Activated CD4-positive, alpha-beta T cell treated with anti-CD3 and anti-CD28 coated beads, Interleukin-2, amount 10 ng/mL, durations not matched to agents 24 days and 14 days (primary cell): ENCODE data around the gene NARS2. TPM values are rescaled to one million over a fixed set of nuclear protein-coding genes. Genes with fewer than 3 reads are reported as not detected.
"Not testable (repeated sequence)": the region's sequence is repeated elsewhere in the genome, so short reads cannot be mapped to it uniquely, and the experiment has no call there.

Experiments used
- DNase-seq: peaks from one replicate; pipeline ENCODE4 v3.0.0; 2022
- H3K27ac Mint-ChIP-seq: one replicate; pipeline ENCODE4 v1.8.0; 2022; ENCODE audit warnings: mild to moderate bottlenecking, mixed read lengths
- H3K27me3 Mint-ChIP-seq: one replicate; pipeline ENCODE4 v1.8.0; 2022; ENCODE audit warnings: mixed read lengths
- H3K36me3 Mint-ChIP-seq: one replicate; pipeline ENCODE4 v1.8.0; 2022; ENCODE audit warnings: low read depth, mild to moderate bottlenecking, mixed read lengths
- H3K4me1 Mint-ChIP-seq: one replicate; pipeline ENCODE4 v1.8.0; 2021; ENCODE audit warnings: mixed read lengths
- H3K4me3 Mint-ChIP-seq: one replicate; pipeline ENCODE4 v1.8.0; 2022; ENCODE audit warnings: mild to moderate bottlenecking, moderate library complexity, mixed read lengths
- H3K9me3 Mint-ChIP-seq: one replicate; pipeline ENCODE4 v1.8.0; 2021; ENCODE audit warnings: mixed read lengths
- intact Hi-C: fragments of 100-400 bp; cut with micrococcal nuclease; formaldehyde crosslinking; loops from one replicate; pipeline ENCODE4 v1.15.1; 2023
- total RNA-seq: library from RNA; stranded (reverse); gene quantifications from 2 replicates; pipeline ENCODE4 v1.2.3, GENCODE V29; 2022

The NARS2 gene
- total RNA-seq, 1 donor from 2014 or later, result 38.0 TPM

DNA sequence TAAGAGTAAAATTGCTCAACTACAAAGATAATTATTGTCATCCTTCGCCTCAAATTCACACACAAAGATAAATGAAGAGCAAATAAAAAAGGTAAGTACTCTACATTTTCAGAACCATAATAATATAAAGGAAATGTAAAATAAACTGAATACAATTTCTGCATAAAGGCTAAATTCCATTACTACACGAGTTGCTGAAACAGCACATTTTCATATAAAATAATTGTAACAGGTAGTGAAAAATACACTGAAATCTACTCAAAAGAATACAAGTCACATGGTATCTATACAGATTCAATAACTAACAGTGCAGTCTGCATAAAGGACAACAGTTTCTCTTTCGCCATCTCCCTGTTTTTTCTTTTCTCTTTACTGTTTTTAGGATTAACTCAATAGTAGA lies 102.3 kb downstream of the NARS2 start:
- no peak for DNase-seq
- Mint-ChIP-seq H3K4me3 (no peak overlapping the region), H3K9me3 (peaks cover 6% of the 10 kb centered on the region), H3K36me3 (peaks cover 26% of the 10 kb centered on the region), H3K27ac (no peak overlapping the region), H3K4me1 (peaks cover 9% of the 10 kb centered on the region), H3K27me3 (no peaks in the 10 kb centered on the region)
- intact Hi-C loops, result no loop called here

DNA sequence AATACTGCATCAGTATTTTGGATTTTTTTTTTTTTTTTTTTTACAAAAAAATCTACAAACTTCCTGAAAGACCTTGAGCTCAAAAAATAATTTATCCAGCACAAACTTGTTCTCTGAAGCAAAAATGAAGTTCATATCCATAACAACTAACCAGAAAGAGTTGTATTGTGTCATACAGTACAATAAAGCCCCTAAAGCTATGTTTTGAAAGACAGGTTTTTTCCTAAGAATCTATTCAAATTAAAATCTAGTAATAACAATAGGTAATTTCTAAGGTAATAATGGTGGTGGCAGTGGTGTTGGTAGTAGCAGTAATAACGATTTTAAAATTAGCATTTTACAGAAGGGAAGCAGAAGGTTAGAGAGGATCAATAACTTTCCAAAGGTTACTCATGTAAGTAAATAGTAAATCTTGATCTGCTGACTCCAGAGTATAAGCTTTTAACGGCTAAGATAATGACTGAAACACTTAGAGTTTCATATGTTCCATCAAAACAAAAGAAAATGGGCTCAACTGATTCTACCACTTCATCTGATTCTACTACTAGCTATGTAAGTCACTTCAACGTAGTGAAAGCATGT lies 103.7 kb downstream of the NARS2 start:
- Mint-ChIP-seq H3K27me3 (no peaks in the 10 kb centered on the region), H3K27ac (no peak overlapping the region), H3K4me3 (no peak overlapping the region), H3K4me1 (peaks cover 13% of the 10 kb centered on the region), H3K36me3 (peaks cover 19% of the 10 kb centered on the region), H3K9me3 (no peaks in the 10 kb centered on the region)
- intact Hi-C loops, result no loop called here
- DNase-seq, result no peak

DNA sequence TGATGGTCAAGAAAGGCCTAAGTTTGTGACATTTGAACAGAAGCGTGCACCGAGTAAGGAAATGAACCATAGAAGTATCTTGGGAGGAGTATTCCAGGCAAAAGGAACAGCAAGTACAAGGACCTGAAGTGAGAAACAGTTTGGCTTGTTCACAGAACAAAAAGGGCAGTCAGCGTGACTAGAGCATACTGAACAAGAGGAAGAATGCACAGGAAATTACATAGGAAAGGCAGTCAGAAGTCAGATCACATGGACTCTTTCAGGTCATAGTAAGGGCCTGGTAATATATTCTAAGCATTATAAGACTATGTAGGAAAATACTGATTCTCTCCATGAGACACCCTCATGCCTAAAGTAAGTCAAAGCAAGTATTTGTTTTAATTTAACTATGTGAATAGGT lies 104.8 kb downstream of the NARS2 start:
- intact Hi-C loops, result no loop called here
- Mint-ChIP-seq H3K27ac (no peak overlapping the region), H3K4me3 (no peak overlapping the region), H3K36me3 (peaks cover 22% of the 10 kb centered on the region), H3K27me3 (no peaks in the 10 kb centered on the region), H3K9me3 (no peaks in the 10 kb centered on the region), H3K4me1 (peaks cover 21% of the 10 kb centered on the region)
- DNase-seq, result no peak

DNA sequence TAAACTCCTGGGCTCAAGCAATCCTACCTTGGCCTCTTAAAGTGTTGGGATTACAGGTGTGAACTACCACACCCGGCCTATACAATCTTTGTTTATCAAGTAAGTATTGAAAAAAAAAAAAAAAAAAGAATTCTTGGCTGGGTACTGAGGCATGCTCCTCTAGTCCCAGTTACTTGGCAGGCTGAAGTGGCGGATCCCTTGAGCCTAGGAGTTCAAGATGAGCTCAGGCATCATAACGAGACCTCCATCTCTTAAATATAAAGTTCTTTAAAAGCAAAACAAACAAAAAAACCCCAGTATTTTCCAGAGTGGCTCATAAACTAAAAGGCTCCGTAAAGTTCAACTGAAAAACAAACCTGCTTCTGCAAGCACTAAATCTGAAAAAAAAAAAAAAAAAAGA lies 106.7 kb downstream of the NARS2 start:
- Mint-ChIP-seq H3K27me3 (no peaks in the 10 kb centered on the region), H3K27ac (no peak overlapping the region), H3K4me1 (peaks cover 31% of the 10 kb centered on the region), H3K4me3 (no peak overlapping the region), H3K9me3 (no peaks in the 10 kb centered on the region), H3K36me3 (peaks cover 27% of the 10 kb centered on the region)
- intact Hi-C loops, result no loop called here
- no peak for DNase-seq

DNA sequence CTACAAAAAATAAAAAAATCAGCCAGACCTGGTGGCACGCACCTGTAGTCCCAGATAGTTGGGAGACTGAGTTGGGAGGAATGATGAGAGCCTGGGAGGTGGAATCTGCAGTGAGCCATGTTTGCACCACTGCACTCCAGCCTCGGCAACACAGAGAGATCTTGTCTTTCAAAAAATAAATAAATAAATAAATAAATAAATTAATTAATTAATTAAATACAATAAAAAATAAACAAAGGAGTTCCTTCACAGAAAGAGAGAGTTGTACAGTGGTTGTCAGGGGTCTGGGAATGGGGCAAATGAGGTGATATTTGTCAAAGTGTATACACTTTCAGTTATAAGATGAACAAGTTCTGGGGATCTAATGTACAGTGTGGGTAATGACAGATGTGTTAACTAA lies 107.3 kb downstream of the NARS2 start:
- intact Hi-C loops, result no loop called here
- Mint-ChIP-seq H3K36me3 (peaks cover 27% of the 10 kb centered on the region), H3K4me1 (peaks cover 30% of the 10 kb centered on the region), H3K27me3 (no peaks in the 10 kb centered on the region), H3K27ac (no peak overlapping the region), H3K9me3 (no peaks in the 10 kb centered on the region), H3K4me3 (no peak overlapping the region)
- DNase-seq, result no peak

DNA sequence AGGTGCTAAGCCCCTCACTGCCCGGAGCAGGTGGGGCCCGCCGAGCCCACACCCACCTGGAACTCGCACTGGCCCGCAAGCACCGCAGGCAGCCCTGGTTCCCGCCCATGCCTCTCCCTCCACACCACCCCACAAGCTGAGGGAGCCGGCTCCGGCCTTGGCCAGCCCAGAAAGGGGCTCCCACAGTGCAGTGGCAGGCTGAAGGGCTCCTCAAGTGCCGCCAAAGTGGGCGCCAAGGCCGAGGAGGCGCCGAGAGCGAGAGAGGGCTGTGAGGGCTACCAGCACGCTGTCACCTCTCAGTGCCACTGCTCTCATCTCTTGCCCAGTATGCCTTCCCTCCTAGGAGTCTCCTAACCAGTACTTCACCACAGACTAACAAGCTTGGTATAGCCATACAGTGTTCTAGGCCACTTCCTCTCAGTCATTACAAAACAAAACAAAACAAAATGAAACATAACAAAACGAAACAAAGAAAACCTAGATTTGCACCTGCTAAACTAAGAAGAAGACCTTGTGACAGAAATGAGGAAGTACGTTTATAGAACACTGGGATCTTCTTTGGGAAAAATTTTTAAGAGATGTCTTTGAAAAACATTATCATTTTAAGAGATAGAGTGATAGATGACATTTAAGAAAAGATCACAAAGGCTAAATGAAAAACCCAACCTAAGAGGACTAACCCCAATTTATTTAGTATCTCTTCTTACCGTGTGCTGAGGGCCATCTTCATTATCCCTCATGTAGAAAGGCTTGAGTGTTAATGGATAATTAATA lies 109.3 kb downstream of the NARS2 start:
- Mint-ChIP-seq H3K36me3 (peaks cover 40% of the 10 kb centered on the region), H3K9me3 (no peaks in the 10 kb centered on the region), H3K4me1 (peaks cover 40% of the 10 kb centered on the region), H3K27me3 (no peaks in the 10 kb centered on the region), H3K27ac (peak overlapping the region; percentile 80), H3K4me3 (peak overlapping the region; percentile 59)
- intact Hi-C loops, result loop anchor here (1.0 to 2.0 kb wide), 5 partner anchors 12 to 238 kb away; no protein-coding TSS in a partner anchor
- peak; percentile 88 for DNase-seq

DNA sequence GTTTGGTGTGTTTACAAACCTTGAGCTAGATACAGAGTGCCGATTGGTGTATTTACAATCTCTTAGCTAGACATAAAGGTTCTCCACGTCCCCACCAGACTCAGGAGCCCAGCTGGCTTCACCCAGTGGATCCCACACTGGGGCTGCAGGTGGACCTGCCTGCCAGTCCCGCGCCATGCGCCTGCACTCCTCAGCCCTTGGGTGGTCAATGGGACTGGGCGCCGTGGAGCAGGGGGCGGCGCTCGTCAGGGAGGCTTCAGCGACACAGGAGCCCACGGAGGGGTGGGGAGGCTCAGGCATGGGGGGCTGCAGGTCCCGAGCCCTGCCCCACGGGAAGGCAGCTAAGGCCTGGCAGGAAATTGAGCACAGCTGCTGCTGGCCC lies 109.9 kb downstream of the NARS2 start:
- H3K27ac Mint-ChIP-seq, result peak overlapping the region; percentile 73
- intact Hi-C loops, result loop anchor here (1.0 to 2.0 kb wide), 5 partner anchors 11 to 237 kb away; no protein-coding TSS in a partner anchor
- peaks cover 43% of the 10 kb centered on the region for H3K36me3 Mint-ChIP-seq
- not testable (repeated sequence) for H3K27me3 Mint-ChIP-seq, H3K9me3 Mint-ChIP-seq, H3K4me3 Mint-ChIP-seq
- peaks cover 43% of the 10 kb centered on the region for H3K4me1 Mint-ChIP-seq
- DNase-seq, result peak; percentile 57

DNA sequence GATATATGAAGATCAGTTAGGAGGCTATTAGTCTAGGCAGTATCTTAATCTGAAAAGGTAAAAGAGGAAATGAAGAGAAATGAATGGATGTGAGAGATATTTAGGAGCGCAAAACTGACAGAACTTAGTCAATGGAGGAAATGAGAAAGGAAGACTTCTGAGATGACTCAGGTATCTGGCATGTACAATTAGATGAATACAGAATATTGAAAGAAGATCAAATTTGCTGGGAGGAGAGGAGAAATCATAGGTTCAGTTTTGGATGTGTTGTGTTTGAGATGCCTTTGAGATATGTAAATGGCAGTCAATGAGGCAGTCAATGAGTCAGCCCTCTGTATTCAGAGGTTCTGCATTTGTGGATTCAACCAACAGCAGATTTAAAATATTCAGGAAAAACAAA lies 114.2 kb downstream of the NARS2 start:
- peaks cover 55% of the 10 kb centered on the region for H3K36me3 Mint-ChIP-seq
- peaks cover 34% of the 10 kb centered on the region for H3K4me1 Mint-ChIP-seq
- intact Hi-C loops, result no loop called here
- no peaks in the 10 kb centered on the region for H3K27me3 Mint-ChIP-seq
- no peak overlapping the region for H3K4me3 Mint-ChIP-seq
- no peak overlapping the region for H3K27ac Mint-ChIP-seq
- H3K9me3 Mint-ChIP-seq, result peaks cover 6% of the 10 kb centered on the region
- no peak for DNase-seq

DNA sequence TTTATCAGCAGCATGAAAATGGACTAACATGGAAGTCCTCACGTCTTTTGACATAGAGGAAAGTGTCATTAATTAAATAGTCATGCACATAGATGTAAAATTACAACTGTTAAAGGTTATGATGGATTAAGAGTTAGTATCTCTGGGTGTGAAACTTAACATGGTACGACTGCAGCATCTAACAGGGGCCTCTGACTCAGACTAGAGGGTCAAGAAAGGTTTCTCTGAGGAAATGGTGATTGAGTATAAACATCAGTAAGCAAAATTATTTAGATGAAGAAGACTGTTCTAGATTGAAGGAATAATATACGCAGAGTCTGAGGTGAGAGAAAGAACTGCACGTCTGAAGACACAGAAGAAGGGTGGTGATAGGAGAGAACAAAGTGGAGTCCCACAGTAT lies 114.9 kb downstream of the NARS2 start:
- Mint-ChIP-seq H3K9me3 (peaks cover 6% of the 10 kb centered on the region), H3K27ac (no peak overlapping the region), H3K36me3 (peaks cover 57% of the 10 kb centered on the region), H3K4me3 (no peak overlapping the region), H3K4me1 (peaks cover 32% of the 10 kb centered on the region), H3K27me3 (no peaks in the 10 kb centered on the region)
- intact Hi-C loops, result no loop called here
- no peak for DNase-seq

DNA sequence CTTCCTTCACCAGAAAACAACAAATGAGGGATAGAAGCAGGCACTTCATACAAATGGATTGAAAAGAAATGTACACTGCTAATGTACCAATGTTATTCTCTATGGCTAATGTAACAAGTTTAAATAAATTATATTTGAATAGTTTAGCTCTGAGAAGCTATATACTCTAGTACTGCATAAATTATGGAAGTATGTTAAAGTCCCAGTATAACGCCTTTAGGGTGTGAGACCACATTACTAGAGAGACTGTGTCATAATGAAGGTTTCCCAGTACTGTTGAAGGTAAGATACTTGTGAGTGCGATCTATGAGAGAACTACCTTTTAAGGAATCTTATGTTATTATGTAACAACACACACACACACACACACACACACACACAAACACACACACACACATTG lies 117.2 kb downstream of the NARS2 start:
- Mint-ChIP-seq H3K36me3 (peaks cover 51% of the 10 kb centered on the region), H3K4me3 (no peak overlapping the region), H3K27me3 (no peaks in the 10 kb centered on the region), H3K9me3 (peaks cover 6% of the 10 kb centered on the region), H3K4me1 (peaks cover 35% of the 10 kb centered on the region), H3K27ac (no peak overlapping the region)
- DNase-seq, result no peak
- intact Hi-C loops, result no loop called here

DNA sequence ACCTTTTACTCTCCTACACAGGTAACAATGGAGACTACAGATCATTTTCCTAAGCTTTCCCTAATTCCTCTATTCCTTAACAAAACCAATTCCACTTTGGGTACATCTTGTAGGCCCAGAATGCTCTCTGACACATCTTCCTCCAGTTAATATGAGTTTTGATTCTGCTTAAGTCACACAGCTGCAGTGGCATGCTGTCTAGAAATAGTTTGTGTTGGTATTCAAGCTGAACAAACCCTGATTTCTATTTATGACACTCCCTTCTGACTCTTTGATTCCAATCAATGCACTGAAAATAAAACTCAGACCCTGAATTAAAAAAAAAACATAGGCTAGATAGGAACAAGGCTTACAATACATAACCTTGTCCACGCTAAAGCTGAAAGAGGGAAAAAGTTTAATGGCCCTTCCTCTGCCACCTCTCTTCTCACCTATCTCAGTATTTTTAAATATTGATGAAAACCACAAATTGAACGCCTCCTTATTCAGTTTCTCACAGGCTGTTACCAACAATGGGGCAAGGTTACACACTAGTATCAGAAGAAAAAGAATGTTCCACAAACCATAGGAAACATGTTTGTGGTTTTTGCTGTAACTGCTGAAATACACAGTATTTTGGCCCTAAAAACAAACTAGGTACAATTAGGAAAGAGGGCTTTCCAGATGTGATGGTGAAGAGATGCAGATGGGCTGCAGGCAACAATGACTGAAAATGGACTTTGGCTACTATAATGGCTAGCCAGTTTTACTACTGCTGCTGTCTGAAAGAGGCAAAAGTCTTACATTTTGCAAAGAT lies 121.3 kb downstream of the NARS2 start:
- DNase-seq, result peak; percentile 62
- intact Hi-C loops, result loop anchor here (1.0 kb wide), 1 partner anchor 12 kb away; no protein-coding TSS in a partner anchor
- no peaks in the 10 kb centered on the region for H3K27me3 Mint-ChIP-seq
- peaks cover 30% of the 10 kb centered on the region for H3K36me3 Mint-ChIP-seq
- H3K9me3 Mint-ChIP-seq, result no peaks in the 10 kb centered on the region
- H3K4me3 Mint-ChIP-seq, result peak overlapping the region; percentile 32
- H3K4me1 Mint-ChIP-seq, result peaks cover 23% of the 10 kb centered on the region
- peak overlapping the region; percentile 73 for H3K27ac Mint-ChIP-seq

DNA sequence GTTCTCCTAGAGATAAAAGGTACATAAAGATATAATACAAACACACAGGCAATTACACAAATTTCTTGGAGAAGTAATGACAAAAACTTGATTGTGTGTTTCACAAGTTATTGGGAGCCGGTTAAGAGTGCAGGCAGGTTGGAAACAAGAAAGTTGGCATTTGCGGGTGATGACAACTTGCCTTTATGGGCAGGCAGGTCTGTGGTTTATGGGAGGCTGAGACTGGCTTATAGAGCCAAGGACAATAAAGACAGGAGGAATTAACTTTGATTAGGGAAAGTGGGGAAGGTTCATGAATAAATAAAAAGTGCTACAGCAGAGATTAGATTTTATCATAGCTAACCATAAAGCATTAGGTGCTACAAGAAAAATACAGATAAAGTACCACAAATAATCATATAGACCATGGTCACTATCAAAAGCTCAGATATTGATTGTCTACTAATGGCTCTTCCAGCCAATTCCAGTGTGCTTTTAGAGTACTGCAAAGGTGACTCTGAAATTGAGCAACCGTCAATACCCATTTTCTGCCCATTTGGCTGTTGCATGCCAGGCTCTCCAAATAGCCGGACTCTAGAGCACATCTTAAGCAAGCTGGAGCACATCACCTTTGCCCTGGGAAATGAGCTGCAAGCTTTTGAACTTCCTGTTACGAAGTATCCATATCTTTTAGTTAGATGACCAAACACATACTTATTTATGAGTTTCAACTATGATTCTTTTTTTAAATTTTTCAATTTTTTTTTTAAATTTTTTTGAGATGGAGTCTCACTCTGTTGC lies 123.1 kb downstream of the NARS2 start:
- H3K4me3 Mint-ChIP-seq, result no peak overlapping the region
- H3K4me1 Mint-ChIP-seq, result peaks cover 23% of the 10 kb centered on the region
- H3K27me3 Mint-ChIP-seq, result no peaks in the 10 kb centered on the region
- no peaks in the 10 kb centered on the region for H3K9me3 Mint-ChIP-seq
- intact Hi-C loops, result no loop called here
- no peak overlapping the region for H3K27ac Mint-ChIP-seq
- DNase-seq, result no peak
- H3K36me3 Mint-ChIP-seq, result peaks cover 20% of the 10 kb centered on the region

DNA sequence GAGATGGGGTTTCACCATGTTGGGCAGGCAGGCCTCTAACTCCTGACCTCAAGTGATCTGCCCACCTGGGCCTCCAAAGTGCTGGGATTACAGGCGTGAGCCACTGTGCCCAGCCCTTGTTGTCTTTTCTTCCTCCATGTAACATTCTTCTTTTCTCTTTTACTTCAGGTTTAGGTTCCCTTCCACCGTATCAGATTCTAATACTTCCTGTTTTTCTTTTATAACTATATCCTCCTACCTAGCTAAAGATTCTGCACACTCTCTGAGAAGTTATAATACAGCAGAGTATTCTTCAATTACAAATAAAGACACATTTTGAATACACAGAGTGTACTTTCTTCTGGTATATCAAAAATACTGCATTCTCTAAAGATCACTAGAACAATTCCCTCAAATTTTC lies 123.8 kb downstream of the NARS2 start:
- DNase-seq, result no peak
- Mint-ChIP-seq H3K9me3 (no peaks in the 10 kb centered on the region), H3K27ac (no peak overlapping the region), H3K27me3 (no peaks in the 10 kb centered on the region), H3K4me1 (peaks cover 23% of the 10 kb centered on the region), H3K36me3 (peaks cover 21% of the 10 kb centered on the region), H3K4me3 (no peak overlapping the region)
- intact Hi-C loops, result no loop called here
